GM10266 (cell line): ENCODE data around the gene BOC.

Source experiments
- DNase-seq: peaks from one replicate; pipeline ENCODE4 v3.0.0; 2012; ENCODE audit errors: extremely low spot score
- CTCF ChIP-seq: IDR thresholded peaks from 2 replicates; pipeline ENCODE4 v1.5.1; 2012; ENCODE audit warnings: mild to moderate bottlenecking, low read depth; ENCODE audit not compliant: control insufficient read depth, insufficient read depth; ENCODE audit errors: missing control alignments

The BOC gene

GRCh38 chr3:113314923-113315322, 103.6 kb downstream of the BOC start:
- TF ChIP-seq CTCF = no peak
- no peak for DNase-seq

GRCh38 chr3:113329757-113330156, 118.4 kb downstream of the BOC start:
- no peak for TF ChIP-seq CTCF
- DNase-seq = no peak

GRCh38 chr3:113330742-113331141, 119.4 kb downstream of the BOC start:
- TF ChIP-seq CTCF = no peak
- DNase-seq = no peak

GRCh38 chr3:113331187-113331586, 119.8 kb downstream of the BOC start:
- TF ChIP-seq CTCF = no peak
- DNase-seq = no peak
